ENCODE data around the gene SNRPB.

SNRPB gene

GRCh38 chr20:2429051-2429450 lies 41.5 kb downstream of the SNRPB start:
- no peak for DNase-seq (ENCODE audit: low read depth in 2 of 2)

- DNase-seq (ENCODE audit: low read depth in 2 of 2): no peak
Observed at GRCh38 chr20:2421247-2421646, 49.3 kb downstream of the SNRPB start.

GRCh38 chr20:2420510-2420909 lies 50.1 kb downstream of the SNRPB start:
- DNase-seq (ENCODE audit: low read depth in 2 of 2): no peak

- no peak for DNase-seq (ENCODE audit: low read depth in 2 of 2)
Observed at GRCh38 chr20:2418388-2418787, 52.2 kb downstream of the SNRPB start.

- DNase-seq (ENCODE audit: low read depth in 2 of 2): no peak
Observed at GRCh38 chr20:2417213-2417541, 53.4 kb downstream of the SNRPB start.

GRCh38 chr20:2416541-2417212 lies 53.9 kb downstream of the SNRPB start:
- DNase-seq (ENCODE audit: low read depth in 2 of 2): no peak
